GM21825 (cell line): ENCODE data around the gene CYP4F2.
"Not testable (repeated sequence)": the region's sequence is repeated elsewhere in the genome, so short reads cannot be mapped to it uniquely, and the experiment has no call there.

Source experiments
- ATAC-seq: cut with Tn5 transposase; IDR thresholded peaks from one replicate; pipeline ENCODE4 v1.9.1; 2021; ENCODE audit warnings: mild to moderate bottlenecking, moderate library complexity; ENCODE audit not compliant: unreplicated experiment

CYP4F2 gene

GRCh38 chr19:15897738-15898276, at the start of gene CYP4F2:
TSS of gene CYP4F2 (minus strand) at chr19:15898074. CDS start at chr19:15897611, 463 bp downstream.
- no peak for ATAC-seq

GRCh38 chr19:15945301-15945700, 47.4 kb upstream of the CYP4F2 start:
- no peak for ATAC-seq

GRCh38 chr19:15944401-15944800, 46.5 kb upstream of the CYP4F2 start:
- ATAC-seq, result no peak

- no peak for ATAC-seq
Measured at GRCh38 chr19:15937771-15938170, 39.9 kb upstream of the CYP4F2 start.

- ATAC-seq, result no peak
Measured at GRCh38 chr19:15936950-15937349, 39.1 kb upstream of the CYP4F2 start.

GRCh38 chr19:15936173-15936572, 38.3 kb upstream of the CYP4F2 start:
- ATAC-seq, result no peak

- no peak for ATAC-seq
Measured at GRCh38 chr19:15935167-15935702, 37.4 kb upstream of the CYP4F2 start.

GRCh38 chr19:15934332-15935078, 36.6 kb upstream of the CYP4F2 start, which contains the start of gene CYP4F11:
TSS of gene CYP4F11 (minus strand) at chr19:15934529. CDS start at chr19:15934408, 121 bp downstream.
- ATAC-seq, result no peak

GRCh38 chr19:15933761-15934331, 36.0 kb upstream of the CYP4F2 start:
- ATAC-seq, result not testable (repeated sequence)

- ATAC-seq, result no peak
Measured at GRCh38 chr19:15928321-15928720, 30.4 kb upstream of the CYP4F2 start.

- no peak for ATAC-seq
Measured at GRCh38 chr19:15926484-15926883, 28.6 kb upstream of the CYP4F2 start.

- ATAC-seq, result no peak
Measured at GRCh38 chr19:15923702-15924101, 25.8 kb upstream of the CYP4F2 start.

GRCh38 chr19:15922021-15922420, 24.1 kb upstream of the CYP4F2 start:
- ATAC-seq, result no peak

- ATAC-seq, result no peak
Measured at GRCh38 chr19:15919243-15919642, 21.4 kb upstream of the CYP4F2 start.

GRCh38 chr19:15915109-15915508, 17.2 kb upstream of the CYP4F2 start:
- no peak for ATAC-seq

- no peak for ATAC-seq
Measured at GRCh38 chr19:15913830-15914229, 16.0 kb upstream of the CYP4F2 start.

- ATAC-seq, result no peak
Measured at GRCh38 chr19:15913384-15913783, 15.5 kb upstream of the CYP4F2 start.

GRCh38 chr19:15911599-15912235, 13.8 kb upstream of the CYP4F2 start:
- ATAC-seq, result no peak

- ATAC-seq, result no peak
Measured at GRCh38 chr19:15905026-15905425, 7.2 kb upstream of the CYP4F2 start.

GRCh38 chr19:15902898-15903297, 5.0 kb upstream of the CYP4F2 start:
- not testable (repeated sequence) for ATAC-seq

GRCh38 chr19:15902254-15902653, 4.4 kb upstream of the CYP4F2 start:
- ATAC-seq, result no peak
